Measurements from ENCODE around the gene GNG3. TPM values are rescaled to one million over a fixed set of nuclear protein-coding genes. Genes with fewer than 3 reads are reported as not detected.

Gene GNG3
- polyA plus RNA-seq, 2 of the 4 experiments (the other 2 are of a cell fraction): not detected

DNA sequence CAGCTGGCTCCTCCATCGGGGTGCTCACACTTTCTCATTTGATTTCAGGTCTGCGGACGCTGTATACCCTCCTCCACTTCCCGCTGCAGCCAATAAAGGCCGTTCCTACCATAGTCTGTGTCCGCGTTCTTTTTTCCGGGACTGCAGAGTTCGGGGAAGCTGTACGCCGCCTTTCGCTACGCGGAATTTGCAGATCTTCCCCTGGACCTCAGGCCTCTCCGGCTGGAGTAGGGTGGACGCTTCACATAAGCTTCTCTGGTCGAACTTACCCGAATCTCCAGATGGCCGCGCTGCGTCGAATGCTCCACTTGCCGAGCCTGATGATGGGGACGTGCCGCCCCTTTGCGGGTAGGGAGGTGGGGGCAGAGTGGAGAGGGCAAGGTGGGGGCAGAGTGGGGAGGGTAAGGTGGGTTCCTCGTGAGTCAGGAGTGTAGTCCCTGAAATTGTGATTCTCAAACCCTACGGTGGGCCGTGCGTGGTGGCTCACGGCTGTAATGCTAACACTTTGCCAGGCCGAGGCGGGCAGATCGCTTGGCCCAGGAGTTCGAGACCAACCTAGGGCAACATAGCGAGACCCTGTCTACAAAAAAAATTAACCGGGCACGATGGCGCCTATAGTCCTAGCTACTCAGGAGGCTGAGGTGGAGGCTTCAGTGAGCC lies 41.7 kb upstream of the GNG3 start:
- TF ChIP-seq CHD2 (IDR thresholded peaks at IDR 0.05; ENCODE audit: low read length, partially characterized antibody) (no peak), CBX8 (IDR thresholded peaks at IDR 0.05) (no peak), E2F6 (IDR thresholded peaks at IDR 0.05; ENCODE audit: borderline replicate concordance, low read depth) (no peak; the same call in 1 of the 2 replicates), ESRRA (IDR thresholded peaks at IDR 0.05; ENCODE audit: borderline replicate concordance, low read length) (no peak), FOXS1 (CRISPR knock-in tag; IDR thresholded peaks at IDR 0.05) (no peak), CTCF (IDR thresholded peaks at IDR 0.05) (no peak), RFX5 (IDR thresholded peaks at IDR 0.05) (no peak), POLR2AphosphoS2 (conservative IDR thresholded peaks at IDR 0.05; ENCODE audit: low read length) (no peak), ZNF302 (CRISPR knock-in tag; IDR thresholded peaks at IDR 0.05) (no peak), REST (IDR thresholded peaks at IDR 0.05) (no peak), FOSL2 (IDR thresholded peaks at IDR 0.05) (no peak), FOSL2 (CRISPR knock-in tag; IDR thresholded peaks at IDR 0.05) (no peak), NFE2L2 (conservative IDR thresholded peaks at IDR 0.05; ENCODE audit: low read length) (no peak), MAX (IDR thresholded peaks at IDR 0.05) (peak; percentile 9; the same call in 1 of the 2 replicates), EHF (CRISPR knock-in tag; IDR thresholded peaks at IDR 0.05) (no peak), KDM1A (IDR thresholded peaks at IDR 0.05; ENCODE audit: low read depth) (no peak), HDAC2 (IDR thresholded peaks at IDR 0.05) (no peak), POLR2A (IDR thresholded peaks at IDR 0.05; ENCODE audit: low read length) (peak; percentile 48), MAZ (IDR thresholded peaks at IDR 0.05; ENCODE audit: borderline replicate concordance, low read depth, low read length) (no peak), HOXB5 (CRISPR knock-in tag; IDR thresholded peaks at IDR 0.05) (no peak), MAFK (IDR thresholded peaks at IDR 0.05; ENCODE audit: partially characterized antibody) (no peak), HOXA7 (CRISPR knock-in tag; IDR thresholded peaks at IDR 0.05) (peak; percentile 61; the same call in 1 of the 2 replicates), GATA3 (IDR thresholded peaks at IDR 0.05; ENCODE audit: borderline replicate concordance) (no peak), EHMT2 (IDR thresholded peaks at IDR 0.05; ENCODE audit: low read depth) (no peak), TFCP2L1 (CRISPR knock-in tag; IDR thresholded peaks at IDR 0.05) (no peak)
- TF ChIP-seq, protein P1, sequence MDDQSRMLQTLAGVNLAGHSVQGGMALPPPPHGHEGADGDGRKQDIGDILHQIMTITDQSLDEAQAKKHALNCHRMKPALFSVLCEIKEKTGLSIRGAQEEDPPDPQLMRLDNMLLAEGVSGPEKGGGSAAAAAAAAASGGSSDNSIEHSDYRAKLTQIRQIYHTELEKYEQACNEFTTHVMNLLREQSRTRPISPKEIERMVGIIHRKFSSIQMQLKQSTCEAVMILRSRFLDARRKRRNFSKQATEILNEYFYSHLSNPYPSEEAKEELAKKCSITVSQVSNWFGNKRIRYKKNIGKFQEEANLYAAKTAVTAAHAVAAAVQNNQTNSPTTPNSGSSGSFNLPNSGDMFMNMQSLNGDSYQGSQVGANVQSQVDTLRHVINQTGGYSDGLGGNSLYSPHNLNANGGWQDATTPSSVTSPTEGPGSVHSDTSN (IDR thresholded peaks at IDR 0.05): peak; percentile 57
- TF ChIP-seq, protein P2, sequence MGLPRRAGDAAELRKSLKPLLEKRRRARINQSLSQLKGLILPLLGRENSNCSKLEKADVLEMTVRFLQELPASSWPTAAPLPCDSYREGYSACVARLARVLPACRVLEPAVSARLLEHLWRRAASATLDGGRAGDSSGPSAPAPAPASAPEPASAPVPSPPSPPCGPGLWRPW (IDR thresholded peaks at IDR 0.05): no peak
- Histone ChIP-seq H3K9me3 (no peaks in the 10 kb centered on the region), H3K27ac (peak overlapping the region; percentile 93 to 96), H3K4me3 (peak overlapping the region; percentile 79), H3K4me2 (peak overlapping the region; percentile 78), H3K4me1 (peaks cover 32% of the 10 kb centered on the region)
- DNase-seq (ENCODE audit: low read depth in 1 of 2, low spot score in 1 of 2) (peak in 1 of 2 experiments; percentile 45), FAIRE-seq (no peak), ATAC-seq (peak; percentile 9 to 16; a peak in 5 of 6 replicates)
- WGBS (ENCODE audit: missing lambda C conversion rate): under 1% methylated on average over 36 of the region's 39 CpGs
- ChIA-PET POLR2A (interaction anchor here (0.8 to 5.5 kb wide), 30 partner anchors 8 to 851 kb away, joined by 3 to 91 read pairs (median 12); partner anchors contain the start of genes B3GAT3, EEF1G, EML3 and GANAB), CTCF (interaction anchor here (0.6 to 3.1 kb wide), 12 partner anchors 8 to 273 kb away, joined by 3 to 7 read pairs (median 4); partner anchors contain the start of genes B3GAT3 and ROM1)

Measured in A549 (cell line).